Measurements from ENCODE around the gene DACT1.

The DACT1 gene

GRCh38 chr14:58662759-58663158 lies 25.0 kb downstream of the DACT1 start:
- no peak for DNase-seq (ENCODE audit: low read depth in 1 of 2, low spot score in 1 of 2)
- in situ Hi-C loops (cut with HindIII; ENCODE audit: low pct_unique_long_range_greater_than_20kb, low sequenced_read_pairs) = no loop called here
- TF ChIP-seq JUND (IDR thresholded peaks at IDR 0.05; ENCODE audit: low read depth) = no peak

GRCh38 chr14:58663494-58664111 lies 25.8 kb downstream of the DACT1 start:
- DNase-seq (ENCODE audit: low read depth in 1 of 2, low spot score in 1 of 2) = no peak
- in situ Hi-C loops (cut with HindIII; ENCODE audit: low pct_unique_long_range_greater_than_20kb, low sequenced_read_pairs) = no loop called here
- TF ChIP-seq JUND (IDR thresholded peaks at IDR 0.05; ENCODE audit: low read depth) = no peak

GRCh38 chr14:58665773-58666500 lies 28.2 kb downstream of the DACT1 start:
- no peak for TF ChIP-seq JUND (IDR thresholded peaks at IDR 0.05; ENCODE audit: low read depth)

GRCh38 chr14:58666737-58667136 lies 29.0 kb downstream of the DACT1 start:
- in situ Hi-C loops (cut with HindIII; ENCODE audit: low pct_unique_long_range_greater_than_20kb, low sequenced_read_pairs) = no loop called here
- TF ChIP-seq JUND (IDR thresholded peaks at IDR 0.05; ENCODE audit: low read depth) = no peak
- no peak for DNase-seq (ENCODE audit: low read depth in 1 of 2, low spot score in 1 of 2)

More at GRCh38 chr14:58665773-58666500, 28.2 kb downstream of the DACT1 start:
- in situ Hi-C loops (cut with HindIII; ENCODE audit: low pct_unique_long_range_greater_than_20kb, low sequenced_read_pairs) = no loop called here
- DNase-seq (ENCODE audit: low read depth in 1 of 2, low spot score in 1 of 2) = no peak

GRCh38 chr14:58667900-58668299 lies 30.1 kb downstream of the DACT1 start:
- in situ Hi-C loops (cut with HindIII; ENCODE audit: low pct_unique_long_range_greater_than_20kb, low sequenced_read_pairs) = no loop called here
- no peak for TF ChIP-seq JUND (IDR thresholded peaks at IDR 0.05; ENCODE audit: low read depth)
- DNase-seq (ENCODE audit: low read depth in 1 of 2, low spot score in 1 of 2) = peak in 1 of 2 experiments; percentile 51

GRCh38 chr14:58668848-58669480 lies 31.2 kb downstream of the DACT1 start:
- TF ChIP-seq JUND (IDR thresholded peaks at IDR 0.05; ENCODE audit: low read depth) = no peak
- DNase-seq (ENCODE audit: low read depth in 1 of 2, low spot score in 1 of 2) = no peak
- in situ Hi-C loops (cut with HindIII; ENCODE audit: low pct_unique_long_range_greater_than_20kb, low sequenced_read_pairs) = no loop called here

- in situ Hi-C loops (cut with HindIII; ENCODE audit: low pct_unique_long_range_greater_than_20kb, low sequenced_read_pairs) = no loop called here
- DNase-seq (ENCODE audit: low read depth in 1 of 2, low spot score in 1 of 2) = no peak
- no peak for TF ChIP-seq JUND (IDR thresholded peaks at IDR 0.05; ENCODE audit: low read depth)
These were observed 31.9 kb downstream of the DACT1 start for GRCh38 chr14:58669556-58670200.

- no peak for DNase-seq (ENCODE audit: low read depth in 1 of 2, low spot score in 1 of 2)
- in situ Hi-C loops (cut with HindIII; ENCODE audit: low pct_unique_long_range_greater_than_20kb, low sequenced_read_pairs) = no loop called here
- TF ChIP-seq JUND (IDR thresholded peaks at IDR 0.05; ENCODE audit: low read depth) = no peak
These were observed 33.3 kb downstream of the DACT1 start for GRCh38 chr14:58671024-58671423.

GRCh38 chr14:58671436-58671835 lies 33.7 kb downstream of the DACT1 start:
- TF ChIP-seq JUND (IDR thresholded peaks at IDR 0.05; ENCODE audit: low read depth) = no peak
- DNase-seq (ENCODE audit: low read depth in 1 of 2, low spot score in 1 of 2) = no peak
- in situ Hi-C loops (cut with HindIII; ENCODE audit: low pct_unique_long_range_greater_than_20kb, low sequenced_read_pairs) = no loop called here

GRCh38 chr14:58673722-58674121 lies 36.0 kb downstream of the DACT1 start:
- in situ Hi-C loops (cut with HindIII; ENCODE audit: low pct_unique_long_range_greater_than_20kb, low sequenced_read_pairs) = no loop called here
- no peak for TF ChIP-seq JUND (IDR thresholded peaks at IDR 0.05; ENCODE audit: low read depth)
- DNase-seq (ENCODE audit: low read depth in 1 of 2, low spot score in 1 of 2) = no peak

- in situ Hi-C loops (cut with HindIII; ENCODE audit: low pct_unique_long_range_greater_than_20kb, low sequenced_read_pairs) = no loop called here
- no peak for DNase-seq (ENCODE audit: low read depth in 1 of 2, low spot score in 1 of 2)
- no peak for TF ChIP-seq JUND (IDR thresholded peaks at IDR 0.05; ENCODE audit: low read depth)
These were observed 39.2 kb downstream of the DACT1 start for GRCh38 chr14:58677001-58677400.

- TF ChIP-seq JUND (IDR thresholded peaks at IDR 0.05; ENCODE audit: low read depth) = no peak
- in situ Hi-C loops (cut with HindIII; ENCODE audit: low pct_unique_long_range_greater_than_20kb, low sequenced_read_pairs) = no loop called here
- DNase-seq (ENCODE audit: low read depth in 1 of 2, low spot score in 1 of 2) = no peak
These were observed 39.8 kb downstream of the DACT1 start for GRCh38 chr14:58677517-58677916.

GRCh38 chr14:58677996-58678395 lies 40.2 kb downstream of the DACT1 start:
- no peak for TF ChIP-seq JUND (IDR thresholded peaks at IDR 0.05; ENCODE audit: low read depth)
- no peak for DNase-seq (ENCODE audit: low read depth in 1 of 2, low spot score in 1 of 2)
- in situ Hi-C loops (cut with HindIII; ENCODE audit: low pct_unique_long_range_greater_than_20kb, low sequenced_read_pairs) = no loop called here

Data from T47D (cell line).